Mesenteric fat pad (tissue), 1 donor: ENCODE measurements around the gene ROBO3. TPM values are rescaled to one million over a fixed set of nuclear protein-coding genes. Genes with fewer than 3 reads are reported as not detected.

Experiments used
- DNase-seq: peaks from one replicate; pipeline ENCODE4 v3.0.0-alpha.2; 2020; ENCODE audit warnings: low spot score
- total RNA-seq: library from RNA; stranded (reverse); fragmentation: NEBNext Ultra II Directional; extraction: Animal tissue kit (Norgen Biotek cat#: 25700); gene quantifications from one replicate; pipeline ENCODE4 v1.2.1, GENCODE V29; 2021
- donor health status: DM: yes; HTN: yes; CAD: no.

Gene ROBO3
- total RNA-seq, 1 donor from 2014 or later, result 14.8 TPM

DNA sequence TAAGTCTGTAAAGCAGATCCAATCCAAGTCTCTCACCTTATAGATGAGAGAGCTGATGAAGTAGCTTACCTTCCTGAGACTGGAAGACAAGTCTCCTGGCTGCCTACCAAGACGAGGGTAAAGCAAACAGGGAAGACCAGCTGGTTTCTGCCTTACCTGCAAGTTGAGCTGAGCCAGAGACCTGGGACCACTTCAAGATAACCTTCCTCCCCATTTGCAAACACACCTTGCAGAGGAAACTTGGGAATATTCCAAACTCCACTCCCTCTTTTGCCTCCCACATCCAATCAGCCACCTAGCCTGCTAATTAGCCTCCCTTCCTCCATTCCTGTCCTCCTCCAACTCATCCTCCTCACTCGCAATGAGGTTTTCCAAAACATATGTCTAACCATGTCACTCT, 23.4 kb upstream of the ROBO3 start:
- no peak for DNase-seq

DNA sequence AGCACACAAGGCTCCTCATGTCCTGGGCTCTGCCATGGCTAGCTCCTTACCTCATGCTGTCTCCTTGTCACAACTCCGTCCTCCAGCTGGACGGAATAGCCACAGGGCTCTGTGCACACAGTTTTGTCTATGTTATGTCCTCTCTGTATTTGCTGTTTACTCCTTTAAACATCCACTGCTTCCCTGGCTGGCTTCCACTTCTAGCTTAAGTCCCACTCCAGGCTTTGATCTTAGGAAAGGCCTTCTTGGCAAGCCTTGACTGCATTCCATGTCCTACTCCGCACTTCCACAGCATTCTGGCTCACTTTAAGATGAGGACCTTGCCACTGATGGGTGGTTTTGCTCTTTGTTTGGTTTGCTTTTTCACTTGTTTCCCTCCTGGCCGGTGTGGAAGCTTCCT, 22.9 kb upstream of the ROBO3 start:
- no peak for DNase-seq

DNA sequence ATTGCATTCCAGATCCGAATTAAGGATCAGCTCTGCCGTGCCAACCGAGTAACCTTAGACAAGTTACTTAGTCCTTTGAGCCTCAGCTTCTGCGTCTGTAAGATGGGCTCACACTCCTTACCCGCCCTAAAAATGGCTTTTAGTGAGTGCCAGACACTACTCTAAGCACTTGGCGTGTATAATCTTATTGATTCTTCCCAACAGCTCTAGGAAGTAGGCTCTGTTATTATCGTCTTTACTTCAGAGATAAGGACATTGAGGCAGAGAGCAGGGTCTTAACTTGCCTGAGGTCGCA, 21.7 kb upstream of the ROBO3 start:
- no peak for DNase-seq

DNA sequence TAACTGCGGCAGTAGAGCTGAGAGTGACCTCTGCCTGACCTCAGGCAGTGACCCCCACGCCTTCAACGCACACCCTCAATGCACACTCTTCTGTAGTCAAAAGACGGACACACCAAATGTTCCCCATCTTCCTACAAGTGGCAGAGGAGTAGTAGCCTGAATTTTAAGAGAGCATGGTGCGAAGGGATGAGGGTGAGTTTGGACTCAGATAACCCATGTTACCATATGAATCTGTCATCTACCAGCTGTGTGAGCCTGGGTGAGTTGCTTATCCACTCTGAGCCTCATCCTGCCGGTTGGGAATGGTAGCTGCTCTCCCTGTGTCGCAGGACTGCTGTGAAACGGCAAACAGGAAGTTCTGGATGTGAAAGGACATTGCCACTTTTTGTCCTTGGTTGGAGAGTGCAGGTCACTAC, 20.6 kb upstream of the ROBO3 start:
- no peak for DNase-seq

DNA sequence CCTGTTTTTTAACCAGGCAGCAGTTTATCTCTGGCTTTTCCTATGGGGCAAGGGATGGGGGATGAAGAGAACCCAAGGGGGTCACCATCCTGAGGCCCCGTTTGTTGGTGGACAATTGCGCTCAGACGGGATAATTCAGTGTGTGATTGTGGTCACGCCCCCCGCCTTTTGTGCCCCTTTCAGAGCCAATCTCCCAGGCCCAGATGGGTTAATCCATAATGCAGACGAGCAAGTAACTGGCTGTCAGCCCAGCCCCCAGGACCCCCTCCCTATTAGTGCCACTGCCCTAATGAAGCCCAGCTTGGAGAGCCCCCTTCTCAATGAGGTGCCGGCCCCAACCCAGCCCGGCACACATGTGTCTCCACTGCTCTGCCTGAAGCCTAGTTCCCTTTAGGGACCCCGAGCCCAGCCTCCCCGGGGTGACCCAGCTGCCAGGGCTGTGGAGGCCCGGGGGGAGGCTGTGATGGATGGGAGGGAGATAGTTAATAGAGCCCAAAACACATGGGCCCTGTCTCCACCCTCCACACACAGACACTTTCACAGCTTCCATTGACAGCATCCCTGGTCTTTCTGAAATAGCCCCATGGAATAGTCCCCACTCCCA, 19.1 kb upstream of the ROBO3 start:
- peak; percentile 80 for DNase-seq

DNA sequence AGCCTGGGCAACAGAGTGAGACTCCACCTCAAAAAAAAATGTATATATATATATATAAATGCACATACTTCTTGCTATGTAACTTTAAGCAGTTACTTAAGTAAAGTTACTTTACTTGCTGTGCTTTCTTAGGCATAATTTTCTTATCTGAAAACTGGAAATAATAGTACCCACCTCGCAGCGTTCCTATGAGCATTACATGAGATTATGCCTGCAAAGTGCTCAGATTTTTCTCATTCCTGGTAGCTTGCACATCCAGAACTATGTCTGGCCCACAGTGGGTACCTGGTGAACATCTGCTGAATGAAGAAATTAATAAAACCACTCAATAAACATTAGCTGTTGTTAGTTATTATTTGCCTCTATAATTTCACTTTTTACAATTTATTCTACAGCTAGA, 6.1 kb upstream of the ROBO3 start:
- DNase-seq, result no peak

DNA sequence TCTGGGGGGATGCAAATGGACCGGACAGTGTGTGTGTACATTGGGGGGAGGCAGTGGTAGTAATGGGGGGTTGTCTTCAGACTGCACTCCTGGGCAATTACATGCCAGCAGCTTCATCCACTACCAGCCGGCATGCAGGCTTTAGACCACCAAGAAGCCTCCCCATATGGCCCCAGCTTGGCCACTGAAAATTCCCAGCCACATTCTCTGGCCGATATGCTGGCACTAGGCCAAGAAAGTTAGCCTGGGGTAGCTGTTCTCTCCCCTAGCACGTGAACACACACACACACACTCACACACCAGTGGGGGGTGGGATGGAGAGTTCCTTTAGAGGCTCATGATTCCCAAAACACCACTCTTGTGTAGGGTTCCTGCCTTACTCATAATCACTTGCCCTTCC, 3.6 kb upstream of the ROBO3 start:
- peak; percentile 60 for DNase-seq

DNA sequence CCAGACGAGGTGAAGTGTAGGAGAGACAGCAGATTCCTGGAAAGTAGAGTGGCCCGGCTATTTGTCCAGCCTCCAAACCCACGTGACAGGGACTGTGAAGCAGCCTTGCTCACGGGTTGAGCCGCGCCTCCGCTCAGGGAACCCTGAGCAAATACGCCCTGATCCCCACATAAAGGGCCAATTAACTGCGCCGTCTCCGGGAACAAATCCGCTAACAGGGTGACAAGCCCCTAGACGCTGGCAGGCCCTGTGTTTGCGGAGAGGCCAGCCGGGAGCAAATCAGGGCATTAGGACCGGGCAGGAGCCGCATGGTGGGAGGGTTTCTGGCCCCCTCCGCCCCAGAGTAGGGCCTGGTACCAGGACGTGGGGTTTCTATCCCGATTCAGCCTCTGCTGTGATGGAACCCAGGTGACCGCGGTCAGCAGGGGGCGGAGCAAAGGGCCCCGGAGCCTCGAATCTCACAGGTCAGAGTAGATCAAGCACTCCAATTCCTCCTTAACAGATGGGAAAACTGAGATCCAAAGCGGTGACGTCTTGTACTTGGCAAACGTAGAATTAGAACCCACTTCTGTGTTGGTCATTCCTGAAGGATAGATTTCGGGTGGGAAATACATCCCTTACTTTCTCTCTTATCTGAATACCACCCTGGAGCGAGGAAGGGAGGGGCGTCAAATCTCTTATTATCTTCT, 2.0 kb upstream of the ROBO3 start:
- DNase-seq, result peak; percentile 81

DNA sequence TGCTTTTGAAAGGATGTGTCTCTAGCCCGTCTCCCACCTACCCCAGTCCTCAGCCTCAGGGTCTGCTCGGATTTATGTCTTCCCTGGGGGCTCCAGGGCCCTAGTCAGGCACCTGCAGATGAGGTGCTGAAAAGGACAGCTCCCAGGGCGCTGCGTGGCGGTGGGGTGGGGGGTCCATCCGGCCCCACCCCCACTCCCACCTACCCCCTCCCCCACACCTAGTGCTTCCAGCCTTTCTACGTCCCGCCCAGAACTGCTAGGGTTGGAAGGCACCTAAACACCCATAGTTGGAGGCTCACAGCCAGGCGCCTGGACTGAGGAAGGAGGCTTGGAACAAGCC, 1.4 kb upstream of the ROBO3 start:
- peak; percentile 71 for DNase-seq

DNA sequence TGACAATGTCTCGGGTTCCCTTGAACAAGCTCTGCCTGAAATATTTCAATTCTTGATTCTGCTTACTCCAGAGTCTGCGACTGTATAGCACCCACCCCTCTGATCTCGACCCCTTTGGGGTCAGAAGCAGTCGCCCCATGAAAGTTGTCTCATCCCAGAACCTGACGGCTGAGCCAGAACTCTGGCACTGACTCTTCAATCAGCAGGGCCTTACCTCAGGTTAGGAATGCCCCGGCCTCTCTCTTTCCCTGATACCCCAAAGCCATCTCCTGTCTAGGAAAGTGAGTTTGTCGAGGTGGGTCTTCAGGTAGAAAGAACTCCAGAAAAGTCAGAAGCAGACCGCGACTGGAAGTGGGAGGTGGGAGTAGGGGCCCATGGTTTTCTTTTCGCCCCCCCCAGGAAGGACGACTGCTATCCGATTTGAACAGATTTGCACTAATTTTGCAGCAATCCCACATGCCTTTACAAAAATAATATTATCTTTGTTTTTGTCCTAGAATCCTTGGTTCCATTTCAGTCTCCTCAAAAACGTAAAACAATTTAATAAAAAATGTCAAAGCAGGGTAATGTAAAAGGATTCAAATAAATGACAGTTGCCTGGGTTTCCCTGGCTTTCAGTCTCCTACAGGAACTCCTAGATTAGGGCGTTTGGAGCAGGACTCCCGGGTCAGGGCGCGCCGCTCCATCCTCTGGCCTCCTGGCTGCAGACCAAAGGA, 898 bp upstream of the ROBO3 start:
- no peak for DNase-seq

DNA sequence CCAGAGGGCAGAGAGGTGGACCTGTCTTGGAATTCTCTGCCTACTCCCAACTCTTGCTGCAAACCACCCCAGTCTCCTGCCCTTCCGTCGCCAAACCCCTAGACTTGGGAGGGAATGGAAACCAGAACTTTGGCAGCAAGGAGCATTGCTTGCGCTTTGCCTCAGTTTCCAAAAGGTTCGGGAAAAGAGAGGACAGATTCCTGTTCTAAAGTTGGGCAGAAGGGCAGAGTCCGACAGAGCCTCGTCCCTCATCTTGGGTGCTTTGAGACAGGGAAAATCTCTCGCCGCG, 396 bp upstream of the ROBO3 start:
- DNase-seq, result no peak

DNA sequence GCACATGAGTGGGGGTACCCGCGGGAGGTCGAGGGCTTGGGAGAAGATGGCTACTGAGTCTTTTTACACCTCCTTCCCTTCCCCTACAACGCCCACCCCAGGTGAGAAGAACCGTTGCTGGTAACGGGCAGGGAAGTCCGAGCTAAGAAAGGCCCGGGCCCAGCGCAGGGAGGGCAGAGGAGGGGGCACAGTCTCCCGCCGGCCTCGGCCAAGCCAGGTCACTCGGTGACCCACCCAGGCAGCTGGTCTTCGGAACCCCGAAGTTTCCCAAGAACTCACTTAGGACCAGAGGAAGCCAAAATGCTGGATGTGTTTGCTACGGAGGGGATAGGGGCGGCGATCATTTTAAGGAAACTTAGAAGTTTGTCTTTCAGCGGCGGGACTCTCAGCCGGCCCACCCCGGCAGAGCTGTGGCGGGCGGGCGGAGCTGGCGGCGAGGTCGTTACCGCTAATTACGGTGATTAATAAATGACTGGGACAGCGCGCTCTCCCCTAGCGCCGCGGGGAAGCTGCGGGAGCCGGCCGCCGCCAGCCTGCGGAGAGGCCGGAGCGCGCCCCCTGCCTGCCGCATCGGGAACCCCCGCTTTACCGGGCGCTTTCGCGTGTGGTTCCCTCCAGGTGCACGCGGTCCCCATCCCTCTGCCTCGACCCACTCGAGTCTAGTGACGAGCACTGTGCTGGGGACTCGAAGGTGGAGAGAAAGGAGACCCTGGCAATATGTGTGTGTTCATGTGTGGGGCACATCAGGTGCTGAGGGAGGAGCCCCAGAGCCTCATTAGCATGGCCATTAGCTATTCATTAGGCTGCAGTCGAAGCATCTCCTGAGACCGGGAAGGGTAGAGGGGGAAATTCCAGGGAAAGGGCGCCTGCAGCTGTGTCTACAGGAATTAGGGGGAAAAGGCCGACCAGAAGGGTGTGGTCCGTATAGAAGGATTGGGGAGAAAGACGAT, 945 bp downstream of the ROBO3 start:
- DNase-seq, result peak; percentile 90

DNA sequence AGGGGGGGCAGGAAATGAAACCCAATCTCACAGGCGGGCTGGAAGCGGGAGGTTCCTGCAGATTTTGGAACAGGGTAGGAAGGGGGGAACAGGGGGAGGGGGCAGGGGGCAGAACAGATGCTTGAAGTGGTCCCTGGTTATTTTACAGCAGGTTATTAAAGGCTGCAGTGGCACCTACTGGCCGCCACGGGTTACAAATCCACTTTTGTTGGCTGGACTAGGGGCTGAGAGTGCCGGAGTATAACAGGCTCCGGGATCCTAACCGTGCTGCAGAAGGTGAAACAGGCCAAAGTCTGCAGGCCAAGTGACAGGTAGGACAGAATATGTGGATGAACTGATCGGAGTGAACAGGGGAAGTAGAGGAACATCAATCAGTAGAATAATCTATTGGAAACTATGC, 2.5 kb downstream of the ROBO3 start:
- DNase-seq, result peak; percentile 69

DNA sequence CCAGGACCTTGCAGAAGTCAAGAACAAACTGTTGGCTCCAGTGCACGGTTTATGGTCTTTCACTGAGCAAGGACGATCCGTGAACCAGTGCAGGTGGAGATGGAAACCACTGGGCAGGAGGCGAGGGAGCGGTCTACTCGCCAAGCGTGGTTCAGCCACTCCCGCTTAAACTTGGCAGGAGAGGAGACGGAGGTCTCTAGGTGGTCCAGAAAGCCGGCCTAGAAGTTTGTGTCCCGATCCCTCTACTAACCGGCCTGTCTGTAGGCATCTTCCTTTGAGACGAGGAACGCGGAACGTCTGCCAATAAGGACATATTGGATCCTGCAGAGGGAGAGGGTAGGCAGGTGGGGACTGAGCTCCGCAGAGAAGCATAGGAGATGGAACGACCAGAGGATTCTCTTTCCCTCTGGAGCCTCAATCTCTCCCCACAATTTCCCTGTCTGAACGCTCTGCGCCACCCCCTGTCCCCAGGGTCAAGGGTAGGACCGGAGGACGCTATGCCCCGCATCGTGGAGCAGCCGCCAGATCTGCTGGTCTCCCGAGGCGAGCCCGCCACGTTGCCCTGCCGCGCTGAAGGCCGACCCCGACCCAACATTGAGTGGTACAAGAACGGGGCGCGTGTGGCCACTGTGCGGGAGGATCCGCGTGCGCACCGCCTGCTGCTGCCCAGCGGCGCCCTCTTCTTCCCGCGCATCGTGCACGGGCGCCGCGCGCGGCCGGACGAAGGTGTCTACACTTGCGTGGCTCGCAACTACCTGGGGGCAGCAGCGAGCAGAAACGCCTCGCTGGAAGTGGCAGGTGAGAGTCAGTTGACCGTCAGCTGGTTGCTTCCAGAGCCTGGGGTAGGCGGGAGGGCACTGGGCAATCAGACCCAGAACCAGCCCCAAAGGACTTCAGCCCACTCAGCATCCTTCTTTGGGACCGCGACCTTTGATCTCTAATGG, 3.4 kb downstream of the ROBO3 start:
- peak; percentile 85 for DNase-seq

DNA sequence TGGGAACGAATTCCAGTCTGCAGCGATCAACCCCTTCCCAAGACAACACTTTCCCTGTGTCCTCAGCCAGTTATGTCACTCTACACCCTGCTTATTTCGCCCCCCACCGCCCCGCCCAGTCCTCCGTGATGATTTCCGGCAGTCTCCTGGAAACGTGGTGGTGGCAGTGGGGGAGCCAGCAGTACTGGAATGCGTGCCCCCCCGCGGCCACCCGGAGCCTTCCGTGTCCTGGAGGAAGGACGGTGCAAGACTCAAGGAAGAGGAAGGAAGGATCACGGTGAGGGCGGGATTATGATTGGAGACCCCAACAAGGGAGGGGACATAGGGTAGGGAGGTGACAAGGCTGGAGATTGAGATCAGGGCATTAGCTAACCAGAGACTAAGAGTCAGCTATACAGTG, 4.1 kb downstream of the ROBO3 start:
- DNase-seq, result peak; percentile 55

DNA sequence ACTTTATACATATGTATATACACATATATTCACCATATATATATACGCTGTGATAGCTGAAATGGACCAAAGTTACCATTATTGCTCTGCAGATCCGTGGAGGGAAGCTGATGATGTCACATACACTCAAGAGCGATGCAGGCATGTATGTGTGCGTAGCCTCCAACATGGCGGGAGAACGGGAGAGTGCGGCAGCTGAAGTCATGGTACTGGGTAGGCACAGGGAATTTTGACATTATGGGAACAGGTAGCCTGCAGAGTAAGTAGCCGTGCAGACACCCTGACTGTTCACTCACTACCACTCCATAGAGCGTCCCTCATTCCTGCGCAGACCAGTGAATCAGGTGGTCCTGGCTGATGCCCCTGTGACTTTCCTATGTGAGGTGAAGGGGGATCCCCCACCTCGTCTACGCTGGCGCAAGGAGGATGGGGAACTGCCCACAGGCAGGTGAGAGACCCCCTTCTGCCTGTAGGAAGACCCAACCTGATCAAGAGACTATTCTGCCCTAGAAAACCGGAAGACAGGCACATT, 4.7 kb downstream of the ROBO3 start:
- peak; percentile 59 for DNase-seq

DNA sequence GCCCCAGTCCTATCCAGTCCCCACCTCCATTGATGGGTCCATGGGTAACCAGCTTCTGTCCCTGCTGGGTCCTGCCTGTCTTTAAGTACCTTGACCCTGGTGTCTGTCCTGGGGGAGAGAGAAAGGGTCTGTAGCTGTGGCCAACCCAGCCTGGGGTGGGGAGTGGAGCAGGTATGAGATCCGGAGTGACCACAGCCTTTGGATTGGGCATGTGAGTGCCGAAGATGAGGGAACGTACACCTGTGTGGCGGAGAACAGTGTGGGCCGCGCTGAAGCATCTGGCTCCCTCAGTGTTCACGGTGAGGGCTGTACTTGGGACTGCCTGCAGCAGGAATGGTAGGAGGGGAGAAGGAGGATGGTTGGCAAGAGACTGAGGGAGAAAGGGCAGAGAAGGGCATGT, 5.2 kb downstream of the ROBO3 start:
- peak; percentile 59 for DNase-seq

DNA sequence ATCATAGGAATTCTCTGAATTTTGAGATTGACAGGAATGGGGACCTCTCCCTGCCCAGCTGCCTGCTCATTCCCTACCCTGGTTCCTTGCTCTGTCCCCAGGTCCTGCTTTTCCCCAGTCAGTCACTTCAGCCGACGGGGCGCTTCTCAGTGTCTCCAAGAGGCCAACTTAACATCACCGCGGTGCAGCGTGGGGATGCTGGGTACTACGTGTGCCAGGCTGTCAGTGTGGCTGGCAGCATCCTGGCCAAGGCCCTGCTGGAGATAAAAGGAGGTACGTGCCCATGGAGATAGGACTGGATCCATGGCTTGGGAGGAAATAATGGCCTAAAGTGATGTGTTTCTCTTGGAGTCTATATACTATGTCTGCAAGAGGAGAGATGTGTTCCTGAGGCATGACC, 7.0 kb downstream of the ROBO3 start:
- DNase-seq, result peak; percentile 69

DNA sequence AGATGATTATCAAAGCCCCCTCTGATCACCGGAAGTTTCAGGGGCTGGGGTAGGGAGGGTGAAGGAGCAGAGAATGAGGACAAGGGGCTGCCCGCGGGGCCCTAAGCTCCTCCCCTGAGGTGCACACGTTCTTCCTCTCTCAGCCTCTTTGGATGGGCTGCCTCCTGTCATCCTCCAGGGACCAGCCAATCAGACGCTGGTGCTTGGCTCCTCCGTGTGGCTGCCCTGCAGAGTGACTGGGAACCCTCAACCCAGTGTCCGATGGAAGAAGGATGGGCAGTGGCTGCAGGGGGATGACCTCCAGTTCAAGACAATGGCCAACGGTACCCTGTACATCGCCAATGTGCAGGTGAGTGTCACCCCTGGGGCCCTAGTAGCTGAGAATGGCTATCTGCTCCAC, 7.5 kb downstream of the ROBO3 start:
- no peak for DNase-seq

DNA sequence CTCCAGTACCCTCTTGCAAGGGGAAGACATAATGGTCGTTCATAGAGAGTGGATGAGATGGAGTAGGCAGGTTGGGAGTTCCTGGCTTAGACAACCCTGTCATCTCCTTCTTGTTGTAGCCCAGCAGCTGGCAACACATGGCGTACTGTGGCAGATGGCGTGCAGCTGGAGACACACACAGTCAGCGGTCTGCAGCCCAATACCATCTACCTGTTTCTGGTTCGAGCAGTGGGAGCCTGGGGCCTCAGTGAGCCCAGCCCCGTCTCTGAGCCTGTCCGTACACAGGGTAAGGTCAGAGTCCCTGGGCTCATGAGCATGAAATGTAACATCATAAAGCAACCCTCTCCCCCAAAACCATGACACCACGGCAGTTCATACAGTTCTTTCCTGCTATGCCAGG, 8.7 kb downstream of the ROBO3 start:
- peak; percentile 65 for DNase-seq
